Upper lobe of right lung (tissue), 1 donor: ENCODE results near the gene HSPA9. TPM values are rescaled to one million over a fixed set of nuclear protein-coding genes. Genes with fewer than 3 reads are reported as not detected.

ENCODE experiments used
- ATAC-seq: fragments of 200-7000 bp; cut with Tn5 transposase; one replicate; pipeline ENCODE4 v1.9.1; 2020; ENCODE audit warnings: mild to moderate bottlenecking, moderate library complexity
- DNase-seq: peaks from one replicate; pipeline ENCODE4 v3.0.0-alpha.2; 2020
- H3K27ac ChIP-seq: fragments of 200-600 bp; one replicate; pipeline ENCODE4 v1.8.0; 2022
- H3K27me3 ChIP-seq: fragments of 200-600 bp; one replicate; pipeline ENCODE4 v1.8.0; 2022; ENCODE audit warnings: mild to moderate bottlenecking
- H3K36me3 ChIP-seq: fragments of 200-600 bp; one replicate; pipeline ENCODE4 v1.8.0; 2022
- H3K4me1 ChIP-seq: fragments of 200-600 bp; one replicate; pipeline ENCODE4 v1.8.0; 2022
- H3K4me3 ChIP-seq: fragments of 200-600 bp; one replicate; pipeline ENCODE4 v1.8.0; 2022; ENCODE audit warnings: mild to moderate bottlenecking
- H3K9me3 ChIP-seq: fragments of 200-600 bp; one replicate; pipeline ENCODE4 v1.8.0; 2022
- intact Hi-C: fragments of 100-400 bp; cut with DNase I; formaldehyde crosslinking; loops from one replicate; pipeline ENCODE4 v1.11.0; 2022
- total RNA-seq: library from RNA; stranded (reverse); fragmentation: NEBNext Ultra II Directional; extraction: Animal tissue kit (Norgen Biotek cat#: 25700); gene quantifications from one replicate; pipeline ENCODE4 v1.2.1, GENCODE V29; 2021
- TF ChIP-seq, protein P1 (sequence below): fragments of 200-600 bp; IDR thresholded peaks from one replicate; pipeline ENCODE4 v1.8.0; 2022; ENCODE audit warnings: antibody characterized with exemption
- donor health status: DM: no; HTN: yes; CAD: no; lungs with severe emphysema.

Gene HSPA9
- total RNA-seq, 1 donor from 2014 or later: 164 TPM

DNA sequence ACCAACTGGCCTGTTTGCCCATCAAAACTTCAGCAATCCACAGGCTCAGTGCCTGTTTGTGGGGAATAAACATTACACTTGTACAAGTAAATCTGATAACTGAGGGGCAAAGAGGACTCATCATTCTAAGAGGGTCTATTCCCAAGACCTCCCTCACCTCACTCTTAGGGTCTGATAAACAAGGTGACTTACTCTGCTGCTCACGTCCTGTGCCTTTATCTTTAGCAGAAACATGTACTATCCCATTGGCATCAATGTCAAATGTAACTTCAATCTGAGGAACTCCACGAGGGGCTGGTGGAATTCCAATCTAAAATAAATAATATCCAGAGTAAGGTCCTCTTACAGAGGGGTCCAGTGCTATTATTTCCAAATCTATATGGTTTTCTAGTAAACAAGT lies 17.5 kb downstream of the HSPA9 start:
- ATAC-seq (no peak), DNase-seq (no peak)
- TF ChIP-seq, protein P1, sequence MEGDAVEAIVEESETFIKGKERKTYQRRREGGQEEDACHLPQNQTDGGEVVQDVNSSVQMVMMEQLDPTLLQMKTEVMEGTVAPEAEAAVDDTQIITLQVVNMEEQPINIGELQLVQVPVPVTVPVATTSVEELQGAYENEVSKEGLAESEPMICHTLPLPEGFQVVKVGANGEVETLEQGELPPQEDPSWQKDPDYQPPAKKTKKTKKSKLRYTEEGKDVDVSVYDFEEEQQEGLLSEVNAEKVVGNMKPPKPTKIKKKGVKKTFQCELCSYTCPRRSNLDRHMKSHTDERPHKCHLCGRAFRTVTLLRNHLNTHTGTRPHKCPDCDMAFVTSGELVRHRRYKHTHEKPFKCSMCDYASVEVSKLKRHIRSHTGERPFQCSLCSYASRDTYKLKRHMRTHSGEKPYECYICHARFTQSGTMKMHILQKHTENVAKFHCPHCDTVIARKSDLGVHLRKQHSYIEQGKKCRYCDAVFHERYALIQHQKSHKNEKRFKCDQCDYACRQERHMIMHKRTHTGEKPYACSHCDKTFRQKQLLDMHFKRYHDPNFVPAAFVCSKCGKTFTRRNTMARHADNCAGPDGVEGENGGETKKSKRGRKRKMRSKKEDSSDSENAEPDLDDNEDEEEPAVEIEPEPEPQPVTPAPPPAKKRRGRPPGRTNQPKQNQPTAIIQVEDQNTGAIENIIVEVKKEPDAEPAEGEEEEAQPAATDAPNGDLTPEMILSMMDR: no peak
- intact Hi-C loops: no loop called here
- no peak overlapping the region for H3K27ac ChIP-seq
- H3K36me3 ChIP-seq: peaks cover 93% of the 10 kb centered on the region
- H3K4me3 ChIP-seq: no peak overlapping the region
- H3K4me1 ChIP-seq: no peaks in the 10 kb centered on the region
- no peaks in the 10 kb centered on the region for H3K27me3 ChIP-seq
- H3K9me3 ChIP-seq: no peaks in the 10 kb centered on the region

DNA sequence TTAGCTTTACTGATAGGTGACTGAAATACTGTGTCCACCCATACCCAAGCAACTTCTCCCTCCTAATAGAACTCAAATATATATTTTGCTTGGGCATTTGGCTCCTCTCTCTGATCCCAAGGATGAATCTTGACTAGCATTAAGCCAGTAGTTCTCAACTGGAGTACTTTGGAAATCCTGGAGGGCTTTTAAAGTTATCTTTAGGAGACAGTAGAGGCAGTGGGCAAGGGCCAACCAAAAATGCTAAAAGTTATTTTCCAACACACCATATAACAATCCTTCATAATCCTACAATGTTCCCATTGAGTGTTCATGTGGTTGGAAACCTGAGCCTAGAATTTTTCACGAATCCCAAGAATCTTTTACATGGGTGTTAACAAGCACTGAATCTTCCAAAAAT lies 21.1 kb downstream of the HSPA9 start:
- Histone ChIP-seq H3K27me3 (no peaks in the 10 kb centered on the region), H3K36me3 (peaks cover 61% of the 10 kb centered on the region), H3K9me3 (no peaks in the 10 kb centered on the region), H3K4me3 (no peak overlapping the region), H3K4me1 (no peaks in the 10 kb centered on the region), H3K27ac (no peak overlapping the region)
- intact Hi-C loops: no loop called here
- ATAC-seq (no peak), DNase-seq (no peak)
- TF ChIP-seq, protein P1: no peak

DNA sequence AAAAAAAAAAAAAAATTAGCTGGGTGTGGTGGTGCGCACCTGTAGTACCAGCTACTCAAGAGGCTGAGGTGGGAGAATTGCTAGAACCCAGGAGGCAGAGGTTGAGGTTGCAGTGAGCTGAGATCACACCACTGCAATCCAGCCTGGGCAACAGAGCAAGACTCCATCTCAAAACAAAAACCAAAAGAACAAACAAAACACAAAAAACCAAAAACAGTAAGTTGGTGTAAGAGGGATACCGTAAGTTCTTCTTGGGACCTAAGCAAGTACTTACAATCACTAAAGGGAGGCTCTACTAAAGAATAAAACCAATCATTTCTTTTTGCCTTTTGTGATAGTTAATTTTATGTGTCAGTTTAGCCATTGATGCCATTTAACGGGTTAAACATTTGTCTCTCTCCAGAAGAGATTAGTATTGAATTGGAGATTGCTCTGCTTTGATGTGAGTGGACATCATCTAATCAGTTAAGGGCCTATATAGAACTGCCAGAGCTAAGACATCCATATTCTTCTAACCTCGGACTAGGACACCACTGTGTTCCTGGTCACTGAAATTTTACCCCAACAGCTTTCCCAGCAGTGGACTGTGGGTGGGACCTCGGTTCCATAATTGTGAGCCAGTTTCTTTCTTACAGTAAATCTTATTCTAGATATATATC lies 21.6 kb downstream of the HSPA9 start:
- Histone ChIP-seq H3K27ac (no peak overlapping the region), H3K4me1 (no peaks in the 10 kb centered on the region), H3K9me3 (no peaks in the 10 kb centered on the region), H3K27me3 (no peaks in the 10 kb centered on the region), H3K4me3 (no peak overlapping the region), H3K36me3 (peaks cover 55% of the 10 kb centered on the region)
- ATAC-seq (no peak), DNase-seq (no peak)
- intact Hi-C loops: no loop called here
- TF ChIP-seq, protein P1: no peak

DNA sequence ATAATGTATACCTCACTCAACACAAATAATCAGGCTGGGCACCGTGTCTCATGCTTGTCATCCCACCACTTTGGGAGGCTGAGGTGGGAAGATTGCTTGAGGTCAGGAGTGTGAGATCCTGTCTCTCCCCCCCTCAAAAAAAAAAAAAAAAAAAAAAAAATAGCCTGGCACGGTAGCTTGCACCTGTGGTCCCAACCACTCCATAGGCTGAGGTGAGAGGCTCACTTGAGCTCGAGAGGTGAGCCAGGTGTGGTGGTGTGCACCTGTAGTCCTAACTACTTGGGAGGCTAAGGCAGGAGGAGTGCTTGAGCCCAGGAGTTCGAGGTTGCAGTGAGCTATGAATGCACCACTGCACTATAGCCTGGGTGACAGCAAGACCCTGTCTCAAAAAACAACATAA lies 22.5 kb downstream of the HSPA9 start:
- peaks cover 2% of the 10 kb centered on the region for H3K4me1 ChIP-seq
- peaks cover 46% of the 10 kb centered on the region for H3K36me3 ChIP-seq
- no peaks in the 10 kb centered on the region for H3K9me3 ChIP-seq
- ATAC-seq (no peak), DNase-seq (no peak)
- intact Hi-C loops: no loop called here
- no peak overlapping the region for H3K27ac ChIP-seq
- TF ChIP-seq, protein P1: no peak
- H3K27me3 ChIP-seq: no peaks in the 10 kb centered on the region
- no peak overlapping the region for H3K4me3 ChIP-seq

DNA sequence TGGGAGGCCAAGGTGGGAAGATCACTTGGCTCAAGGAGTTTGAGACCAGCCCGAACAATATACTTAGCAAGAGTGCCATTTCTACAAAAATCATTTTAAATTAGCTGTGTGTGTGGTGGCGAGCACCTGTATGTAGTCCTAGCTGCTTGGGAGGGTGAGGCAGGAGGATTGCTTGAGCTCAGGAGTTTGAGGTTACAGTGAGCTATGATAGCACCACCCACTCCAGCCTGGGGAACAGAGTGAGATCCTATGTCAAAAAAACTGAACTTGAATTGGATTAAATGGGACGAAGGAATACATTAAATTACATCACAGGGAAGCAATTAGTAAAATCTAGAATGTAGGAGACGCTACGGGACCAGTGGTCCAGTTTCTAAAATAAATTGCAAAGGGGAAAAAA lies 25.8 kb downstream of the HSPA9 start:
- TF ChIP-seq, protein P1: no peak
- Histone ChIP-seq H3K27me3 (no peaks in the 10 kb centered on the region), H3K4me3 (no peak overlapping the region), H3K27ac (no peak overlapping the region), H3K4me1 (peaks cover 30% of the 10 kb centered on the region), H3K36me3 (peaks cover 14% of the 10 kb centered on the region), H3K9me3 (no peaks in the 10 kb centered on the region)
- DNase-seq (no peak), ATAC-seq (no peak)
- intact Hi-C loops: no loop called here
